T-helper 1 cell (primary cell): Measurements from ENCODE around the gene ALDH1B1.

ENCODE experiments used
- DNase-seq, 5 donors: peaks; one replicate each; pipeline ENCODE4 v3.0.0-alpha.2; 2012 to 2020

Gene ALDH1B1

DNA sequence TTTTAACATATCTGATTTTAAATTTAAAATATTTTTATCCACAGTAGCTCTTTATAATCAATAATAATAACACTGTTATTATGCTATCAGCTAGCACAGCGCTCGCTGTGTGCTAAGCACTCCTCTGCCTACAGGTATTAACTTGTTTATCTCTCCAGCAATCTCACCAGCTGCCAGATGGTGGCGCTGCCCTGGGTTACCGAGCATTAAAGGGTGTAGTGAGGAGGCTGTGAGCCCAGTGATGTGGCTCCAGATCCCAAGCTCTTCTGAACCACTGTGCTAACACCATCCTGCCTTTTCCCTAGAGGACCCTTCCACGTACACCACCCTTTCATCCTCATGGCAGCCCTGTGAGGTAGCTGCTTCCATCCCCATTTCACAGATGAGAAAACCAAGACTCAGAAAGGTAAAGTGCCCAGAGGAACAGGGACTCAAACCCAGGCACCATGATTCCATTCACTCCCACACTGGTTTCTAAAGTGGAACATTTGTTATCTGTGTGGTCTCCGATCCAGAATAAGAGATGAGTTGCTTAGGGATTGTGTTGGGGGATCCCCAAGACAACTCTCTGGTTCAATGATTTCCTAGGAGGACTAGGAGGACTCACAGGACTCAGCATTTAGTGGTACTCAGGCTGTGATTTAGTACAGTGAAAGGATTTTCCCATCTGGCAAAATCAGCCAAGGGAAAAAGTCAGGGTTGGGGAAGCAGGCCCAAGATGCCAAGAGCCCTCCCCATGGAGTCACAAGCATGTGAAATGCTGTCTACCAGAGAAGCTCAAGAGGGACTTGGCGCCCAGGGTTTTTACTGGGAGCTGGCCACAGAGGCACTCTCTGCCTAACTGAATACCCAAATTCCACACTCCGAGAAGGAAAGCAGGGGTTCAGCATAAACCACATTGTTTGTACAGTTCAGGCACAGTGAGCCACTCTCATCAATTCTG lies 24.8 kb downstream of the ALDH1B1 start:
- DNase-seq, result no peak

DNA sequence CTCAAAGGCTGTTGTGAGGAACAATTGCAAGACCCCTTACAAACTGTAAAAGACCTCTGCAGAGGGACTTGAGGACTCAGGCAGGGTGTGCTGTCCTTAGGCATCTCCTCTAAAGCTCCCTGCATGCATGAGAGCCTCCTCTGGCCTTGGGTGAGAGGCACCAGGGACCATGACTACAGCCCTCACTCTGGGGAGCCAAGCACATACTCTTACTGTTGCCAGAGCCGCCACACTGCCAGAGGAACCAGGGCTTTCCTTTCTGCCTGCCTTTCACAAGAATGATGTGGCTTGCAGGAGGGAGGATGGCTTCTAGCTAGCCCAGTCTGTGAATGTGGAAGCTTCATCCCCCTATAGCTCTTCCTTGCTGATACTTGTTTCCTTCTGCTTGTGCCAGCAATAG lies 25.9 kb downstream of the ALDH1B1 start:
- DNase-seq, result no peak

DNA sequence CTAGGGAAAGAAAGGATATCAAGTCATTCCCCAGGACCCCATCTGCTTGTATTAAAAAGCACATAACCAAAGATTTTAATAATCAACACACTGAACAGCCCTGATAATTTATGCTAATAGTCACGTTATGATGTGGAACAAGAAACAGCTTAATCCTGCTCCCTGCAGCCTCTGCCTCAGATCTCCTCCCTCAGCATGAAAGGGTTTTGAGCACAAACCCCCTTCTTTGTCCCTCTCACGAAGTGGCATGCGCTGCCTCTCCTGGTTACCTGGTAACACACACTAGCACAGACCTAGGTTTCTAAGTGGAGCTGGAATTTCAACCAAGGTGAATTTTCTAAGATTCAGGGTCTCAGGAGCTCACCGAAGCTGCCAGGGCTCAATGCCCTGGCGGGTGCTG lies 26.7 kb downstream of the ALDH1B1 start:
- DNase-seq, result no peak

DNA sequence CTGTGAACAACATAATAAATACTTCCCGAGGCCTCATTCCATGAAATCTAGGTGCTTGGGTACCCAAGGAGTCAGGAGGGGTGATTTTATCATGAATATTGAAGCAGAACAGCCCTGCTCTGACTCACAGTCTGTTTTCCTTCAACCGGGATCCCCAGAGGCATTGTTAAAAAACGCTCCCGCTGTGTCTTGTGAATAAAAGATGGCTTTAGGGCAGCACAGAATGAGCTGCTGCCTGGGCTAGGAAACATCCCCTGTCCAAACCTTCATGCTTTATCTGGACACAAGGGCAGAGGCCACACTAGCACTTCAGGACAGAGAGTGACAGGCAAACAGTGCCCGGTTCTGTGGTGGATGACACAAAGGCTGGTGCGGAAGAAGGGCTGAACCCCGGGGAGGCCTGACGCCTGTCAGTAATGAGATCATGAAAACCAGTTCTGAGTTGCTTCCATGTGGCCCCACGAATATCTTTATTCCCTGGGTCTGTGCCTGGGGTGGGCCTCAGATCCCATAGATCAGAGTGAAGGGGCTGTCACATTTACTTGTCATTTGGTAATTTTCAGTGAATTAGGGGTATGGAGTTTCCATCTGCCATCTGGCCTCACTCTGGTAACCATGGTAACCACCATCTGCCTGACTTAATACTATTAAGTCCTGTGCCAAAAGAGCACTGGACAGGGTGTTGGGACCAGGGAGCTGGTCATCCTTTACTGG lies 29.2 kb downstream of the ALDH1B1 start:
- no peak for DNase-seq

DNA sequence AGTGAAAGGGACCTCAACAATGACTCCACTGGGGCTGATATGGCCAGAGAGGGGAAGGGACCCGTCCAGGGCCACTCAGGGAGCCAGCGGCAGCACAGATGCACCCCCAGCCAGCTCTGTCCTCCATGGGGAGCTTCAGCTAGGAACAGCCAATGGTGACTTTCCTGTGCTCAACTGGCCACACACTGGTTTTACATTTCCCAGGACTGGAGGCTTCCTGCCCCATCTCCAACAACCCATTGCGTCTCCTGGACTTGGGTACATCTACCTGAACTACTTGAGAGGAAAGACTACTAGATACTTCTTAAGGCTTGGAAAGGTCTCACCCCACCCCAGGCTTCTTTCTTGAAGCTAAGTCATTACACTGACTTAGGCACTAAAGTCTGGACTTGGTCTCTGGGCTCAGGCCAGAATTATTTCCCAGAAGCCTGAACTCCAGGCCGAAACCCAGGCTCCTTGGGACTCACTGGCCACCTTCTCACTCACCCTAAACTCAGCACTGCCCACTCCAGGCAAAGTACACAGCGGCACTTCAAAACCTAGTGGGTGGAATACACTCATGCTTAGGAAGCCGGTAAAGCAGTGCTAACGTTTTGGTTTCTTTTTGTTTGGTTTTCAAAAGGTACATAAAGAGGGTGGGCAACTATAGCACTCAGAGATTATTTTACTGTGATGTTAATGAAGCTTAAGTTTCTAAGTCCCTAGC lies 30.2 kb downstream of the ALDH1B1 start:
- DNase-seq, result no peak

DNA sequence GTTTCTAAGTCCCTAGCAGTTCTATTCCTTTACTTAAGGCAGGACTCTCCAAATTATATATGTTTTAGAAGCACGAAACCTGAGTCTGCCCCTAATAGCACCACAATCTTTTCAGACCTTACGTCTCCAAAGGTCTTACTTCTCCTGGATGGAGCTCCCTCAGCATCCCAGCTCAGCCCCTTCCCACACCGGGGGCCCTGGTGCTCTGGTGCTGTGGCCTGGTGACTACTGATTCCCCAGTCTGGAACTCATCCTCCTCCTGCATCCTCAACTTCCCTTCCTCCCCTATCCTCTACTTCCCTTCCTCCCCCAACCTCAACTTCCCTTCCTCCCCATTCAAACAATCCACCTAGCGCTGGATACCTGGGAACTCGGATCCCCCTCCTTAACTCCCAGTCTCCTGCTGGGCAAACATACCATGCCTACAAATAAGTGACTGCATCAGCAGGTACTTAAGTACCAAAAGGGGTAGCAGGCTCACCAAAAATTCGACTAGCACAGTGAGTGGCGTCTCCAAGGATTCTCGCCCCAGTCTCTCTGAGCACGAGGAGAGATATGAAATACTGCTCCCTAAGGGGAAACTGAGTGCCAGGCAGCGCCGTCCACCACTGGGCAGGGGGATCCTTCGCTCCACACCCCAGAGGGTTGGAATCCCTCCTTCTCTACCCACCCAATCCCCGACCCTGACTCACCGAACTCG lies 30.9 kb downstream of the ALDH1B1 start:
- DNase-seq, result no peak

DNA sequence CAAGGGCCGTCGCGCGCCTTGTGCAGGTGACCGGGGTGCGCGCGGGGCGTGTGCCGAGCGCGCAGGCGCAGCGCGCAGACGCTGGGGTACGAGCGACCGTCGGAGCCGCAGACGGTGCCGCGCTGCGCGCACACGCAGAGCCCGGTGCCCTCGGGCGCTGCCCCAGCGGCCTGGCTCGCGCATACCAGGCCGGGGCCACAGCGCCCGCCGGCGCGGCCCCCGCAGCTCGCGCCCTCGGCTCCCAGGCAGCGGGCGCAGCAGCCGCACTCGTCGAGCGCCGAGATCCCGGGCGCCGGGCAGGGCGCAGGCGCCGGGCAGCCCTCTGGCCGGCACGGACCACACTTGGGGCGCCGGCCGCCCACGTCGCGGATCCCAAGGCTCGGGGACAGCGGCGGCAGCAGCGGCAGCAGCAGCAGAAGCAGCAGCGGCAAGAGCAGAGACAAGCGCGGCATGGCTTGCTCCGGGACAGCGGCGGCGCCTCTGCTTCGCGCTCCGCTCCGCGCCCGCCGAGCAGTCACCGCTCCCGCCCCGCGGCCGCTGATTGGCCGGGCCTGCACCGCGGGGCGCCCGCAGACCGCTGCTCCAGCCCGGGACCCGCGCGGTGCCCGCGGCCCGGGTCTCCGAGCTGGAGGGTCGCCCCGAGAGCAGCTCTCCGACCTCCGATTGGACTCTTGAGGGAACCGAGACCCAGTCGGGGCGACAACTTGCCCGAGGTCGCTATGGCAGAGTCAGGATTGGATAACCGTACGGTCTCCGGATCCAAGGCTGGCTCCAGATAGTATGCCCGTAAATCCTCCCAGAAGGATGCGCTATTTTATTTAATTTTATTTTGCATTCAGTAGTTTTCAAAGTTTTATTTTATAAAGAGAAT lies 31.7 kb downstream of the ALDH1B1 start, which contains the start of gene IGFBPL1:
Gene IGFBPL1, minus strand, starts transcription at position 482 of the 871 bp plus-strand sequence. Its CDS starts 30 bp downstream, at position 452.
- no peak for DNase-seq

DNA sequence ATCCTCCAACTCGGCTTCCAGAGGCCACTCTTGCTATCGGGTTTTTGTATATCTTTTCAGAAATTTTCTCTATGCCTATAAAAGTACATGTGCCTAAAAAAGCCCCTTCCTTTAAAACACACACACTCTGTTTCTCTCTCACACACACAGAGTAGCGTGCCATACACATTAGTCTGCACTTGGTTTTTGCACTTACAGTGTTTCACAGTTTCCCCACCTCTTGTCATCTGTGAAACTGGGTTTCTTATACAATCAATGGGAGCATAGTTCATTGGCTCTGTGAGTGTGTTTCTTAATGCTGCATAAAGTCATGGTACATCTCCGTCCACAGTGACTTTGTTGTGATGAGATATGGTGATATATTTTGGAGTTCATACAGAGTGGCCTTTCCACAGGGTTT lies 32.4 kb downstream of the ALDH1B1 start:
- DNase-seq, result no peak

DNA sequence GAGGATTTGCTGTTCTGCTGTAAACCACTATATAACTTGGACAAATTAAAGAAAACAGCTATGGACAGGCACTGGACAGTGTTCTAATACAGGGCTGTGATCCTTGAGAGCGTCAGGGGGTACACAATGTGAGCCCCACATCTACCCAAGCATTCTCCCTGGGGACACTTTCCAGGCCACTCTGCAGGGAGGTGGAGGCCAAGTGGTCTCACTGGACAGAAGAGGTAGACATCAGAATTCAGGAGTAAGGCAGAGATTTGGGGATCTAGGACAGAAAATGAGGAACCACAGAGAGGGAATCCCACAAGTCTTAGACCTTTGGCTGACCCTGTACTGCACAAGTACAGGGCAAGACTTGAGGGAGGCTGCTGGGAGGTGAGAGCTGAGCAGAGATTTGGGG lies 35.6 kb downstream of the ALDH1B1 start:
- DNase-seq, result no peak

DNA sequence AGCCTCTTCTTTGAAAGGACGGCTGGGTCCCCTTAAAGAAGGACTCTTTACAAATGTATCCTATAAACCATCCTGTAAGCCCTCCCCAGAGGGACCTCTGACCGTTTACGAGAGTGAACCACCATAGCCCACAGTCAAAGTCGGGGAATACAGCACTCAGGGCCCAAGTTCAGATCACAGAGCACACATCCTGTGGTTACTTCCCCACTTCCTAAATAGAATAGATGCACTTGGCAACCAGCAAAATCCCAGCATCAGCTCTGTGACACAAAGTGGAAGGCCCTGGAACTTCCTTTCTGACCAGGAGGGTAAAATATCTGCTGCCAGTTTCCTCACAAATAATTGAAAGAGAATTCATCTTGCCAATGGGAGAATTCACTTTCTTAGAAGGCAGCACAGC lies 38.6 kb downstream of the ALDH1B1 start:
- no peak for DNase-seq

DNA sequence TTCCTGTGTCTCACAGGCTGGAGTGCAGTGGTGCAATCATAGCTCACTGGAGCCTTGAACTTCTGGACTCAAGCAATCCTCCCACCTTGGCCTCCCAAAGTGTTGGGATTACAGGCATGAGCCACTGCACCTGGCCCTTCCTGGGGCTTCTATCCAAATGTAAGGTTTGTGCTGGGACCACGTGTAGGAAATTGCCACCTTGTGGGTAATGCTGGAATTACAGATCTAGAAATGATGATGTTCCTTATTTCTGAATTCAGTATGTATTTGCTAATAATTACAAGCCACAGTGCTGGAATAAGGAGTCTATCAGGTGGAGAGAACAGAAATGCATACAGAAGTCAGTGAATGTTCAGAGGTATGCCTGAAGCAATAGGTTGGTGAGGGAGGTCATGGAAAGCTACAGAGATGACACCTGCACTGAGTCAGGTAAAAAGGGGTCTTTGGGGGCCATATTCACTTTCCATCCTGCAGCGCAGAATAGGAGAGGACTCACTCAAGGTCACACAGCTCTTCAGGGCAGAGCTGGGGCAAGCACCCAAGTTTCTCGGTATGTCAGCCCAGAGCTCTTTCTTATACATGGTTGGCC lies 40.5 kb downstream of the ALDH1B1 start:
- DNase-seq, result no peak

DNA sequence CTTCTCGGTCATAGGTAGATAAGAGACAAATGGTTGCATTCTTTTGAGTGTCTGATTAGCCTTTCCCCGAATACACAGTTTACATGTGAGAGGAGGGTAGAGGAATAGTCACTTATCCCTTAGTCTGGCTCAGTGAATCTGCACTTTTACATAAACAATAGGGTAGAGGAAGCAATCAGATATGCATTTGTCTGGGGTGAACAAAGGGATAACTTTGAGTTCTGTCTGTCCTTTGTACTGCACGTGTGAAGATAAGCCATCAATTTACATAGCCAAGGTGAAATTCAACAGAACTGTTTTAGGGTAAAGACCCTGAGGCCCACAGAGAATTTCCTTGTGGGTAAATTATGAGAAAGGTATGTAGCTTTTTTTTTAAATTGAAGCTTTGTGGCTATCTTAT lies 41.9 kb downstream of the ALDH1B1 start:
- DNase-seq, result no peak

DNA sequence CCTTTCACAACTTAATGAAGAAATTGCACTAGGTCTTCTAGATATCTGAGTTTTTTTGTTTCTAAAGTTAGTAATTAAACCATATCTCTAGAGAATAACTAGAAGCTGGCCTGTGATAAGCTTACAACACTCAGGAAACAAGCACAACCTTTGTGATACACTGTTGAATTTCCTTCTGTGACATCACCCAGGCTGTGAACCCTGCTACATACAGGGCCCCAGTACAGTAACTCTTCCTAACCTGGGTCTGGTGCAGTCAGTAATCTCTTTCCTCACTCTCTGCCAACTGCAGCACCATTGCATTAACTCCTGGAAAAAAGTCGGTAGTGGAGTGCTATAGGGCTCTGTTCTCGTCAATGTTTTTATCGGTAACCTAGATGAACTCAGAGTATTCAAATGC lies 42.4 kb downstream of the ALDH1B1 start:
- DNase-seq, result no peak

DNA sequence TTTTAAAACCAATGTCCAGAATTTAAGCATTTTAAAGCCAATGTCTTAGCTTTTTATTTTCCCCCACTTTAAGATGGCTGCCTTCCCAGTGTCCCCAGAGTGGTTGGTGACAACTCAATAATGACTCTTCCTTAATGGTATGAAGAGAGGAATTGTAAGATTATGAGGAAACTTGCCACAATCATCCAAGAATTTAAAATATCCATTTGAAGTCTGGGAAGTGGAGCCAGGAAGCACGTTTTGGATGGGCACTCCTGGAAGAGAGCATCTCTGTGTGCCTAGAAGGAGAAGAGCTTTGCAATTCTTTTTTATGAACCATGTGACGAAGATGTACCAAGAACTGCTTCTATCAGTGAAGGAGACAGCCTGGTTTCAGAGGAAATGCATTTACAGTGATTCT lies 43.0 kb downstream of the ALDH1B1 start:
- DNase-seq, result no peak

DNA sequence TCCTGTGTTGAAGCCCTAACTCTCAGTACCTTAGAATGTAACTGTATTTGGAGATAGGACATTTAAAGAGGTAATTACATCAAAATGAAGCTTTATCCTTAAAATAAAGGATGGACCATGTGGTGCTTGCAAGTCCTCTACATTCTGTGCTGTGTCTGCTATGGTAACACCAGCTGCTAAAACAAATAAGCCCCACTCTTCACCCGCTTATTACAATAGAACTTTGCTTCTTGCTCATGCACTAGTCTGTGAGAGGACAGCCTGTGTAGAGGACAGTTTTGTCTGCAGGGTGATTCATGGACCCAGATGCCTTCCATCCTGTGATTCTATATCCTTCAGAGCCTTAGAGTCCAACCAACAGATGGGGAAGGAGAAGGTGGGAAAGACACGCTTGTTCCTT lies 44.2 kb downstream of the ALDH1B1 start:
- no peak for DNase-seq

DNA sequence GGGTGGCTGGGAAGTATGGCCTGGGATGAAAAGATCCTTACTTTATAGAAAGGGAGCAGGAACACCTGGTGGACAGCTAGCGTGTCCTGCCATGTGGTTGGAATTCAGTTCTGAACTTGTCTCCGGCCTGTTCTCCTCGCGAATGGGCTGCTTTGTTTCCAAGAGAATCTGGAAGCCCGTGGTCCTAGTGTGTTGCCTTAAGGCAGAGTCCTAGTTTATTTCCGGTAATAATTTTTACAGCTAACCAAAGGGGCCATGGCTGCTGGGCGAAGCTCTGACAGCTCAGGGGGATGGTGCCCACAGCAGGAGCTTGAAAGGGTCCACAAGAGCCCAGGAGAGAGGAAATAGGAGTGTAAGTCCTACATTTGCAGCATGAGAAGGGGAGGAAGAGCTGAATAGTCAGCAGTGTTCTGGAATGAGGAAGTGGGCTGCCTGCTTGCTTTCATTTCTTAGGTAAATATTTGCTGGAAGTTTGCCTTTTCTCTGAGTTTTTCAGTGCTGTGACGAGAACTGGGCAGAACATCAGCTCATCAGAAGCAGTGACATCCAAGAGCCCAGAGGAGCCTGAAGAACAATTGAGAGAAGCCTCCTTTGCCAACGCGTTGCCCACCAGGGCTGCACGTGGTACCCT lies 44.8 kb downstream of the ALDH1B1 start:
- no peak for DNase-seq

DNA sequence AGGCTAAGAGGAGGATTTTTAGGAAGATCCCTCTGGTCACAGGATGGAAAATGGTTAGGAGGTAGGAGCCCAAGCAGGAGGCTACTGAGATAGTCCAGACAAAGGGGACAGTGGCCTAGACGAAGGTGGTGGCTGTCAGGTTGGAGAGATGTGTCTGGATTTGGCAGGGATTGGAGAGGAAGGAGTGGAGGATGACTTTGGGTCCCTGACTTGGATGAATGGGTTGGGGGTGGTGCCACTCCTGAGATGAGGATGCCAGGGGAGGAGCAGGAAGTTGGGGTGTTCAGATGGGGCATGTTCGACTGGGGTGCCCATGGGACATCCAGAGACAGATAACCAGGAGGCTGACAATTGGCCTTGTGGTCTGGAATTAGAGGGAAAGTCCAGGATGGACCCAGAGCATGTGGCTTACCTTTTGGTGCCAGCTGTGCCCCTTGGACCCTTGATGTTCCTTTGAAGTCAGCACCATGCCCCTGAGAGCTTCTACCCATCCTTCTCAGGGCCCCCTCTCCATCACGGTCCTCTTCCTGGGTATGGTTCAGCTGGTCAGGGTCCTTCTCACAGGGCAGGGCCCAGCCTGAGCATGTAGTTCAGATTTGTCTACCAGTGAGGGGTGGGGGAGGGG lies 46.9 kb downstream of the ALDH1B1 start:
- no peak for DNase-seq

DNA sequence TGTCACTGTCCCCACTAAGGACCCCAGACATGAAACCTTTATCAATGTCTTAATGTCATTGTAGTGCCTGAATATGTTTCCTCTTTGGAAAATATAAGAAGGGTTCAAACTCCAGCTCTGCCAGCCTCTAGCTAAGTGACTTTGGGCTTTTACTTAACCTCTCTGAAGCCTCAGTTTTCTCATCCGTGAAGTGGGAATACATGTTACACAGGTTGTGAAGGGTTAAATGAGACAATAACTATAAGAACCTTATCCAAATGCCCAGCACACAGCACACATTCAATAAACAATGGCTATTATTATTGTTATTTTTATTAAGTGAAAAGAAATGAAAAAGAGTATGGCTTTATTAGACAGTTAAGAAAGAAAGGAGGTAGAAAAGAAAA lies 47.4 kb downstream of the ALDH1B1 start:
- DNase-seq, result no peak

DNA sequence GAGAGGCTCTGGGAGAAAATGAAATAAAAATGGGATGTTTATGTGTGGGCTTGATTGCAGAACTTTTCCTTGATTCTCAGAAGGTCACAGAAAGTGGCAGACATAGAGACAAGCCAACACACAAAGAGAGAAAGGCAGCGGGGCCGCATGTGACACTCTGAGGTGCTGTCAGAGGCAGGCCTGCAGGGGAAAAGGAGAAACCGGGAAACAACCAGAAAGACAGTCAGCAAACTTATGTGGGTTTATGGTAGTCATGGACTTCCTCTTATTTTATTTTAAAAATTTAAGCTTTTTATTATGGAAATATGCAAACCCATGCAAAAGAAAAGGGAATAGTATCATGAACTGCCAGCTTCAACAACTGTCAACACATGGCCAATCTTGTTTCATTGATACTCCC lies 48.0 kb downstream of the ALDH1B1 start:
- DNase-seq, result no peak

DNA sequence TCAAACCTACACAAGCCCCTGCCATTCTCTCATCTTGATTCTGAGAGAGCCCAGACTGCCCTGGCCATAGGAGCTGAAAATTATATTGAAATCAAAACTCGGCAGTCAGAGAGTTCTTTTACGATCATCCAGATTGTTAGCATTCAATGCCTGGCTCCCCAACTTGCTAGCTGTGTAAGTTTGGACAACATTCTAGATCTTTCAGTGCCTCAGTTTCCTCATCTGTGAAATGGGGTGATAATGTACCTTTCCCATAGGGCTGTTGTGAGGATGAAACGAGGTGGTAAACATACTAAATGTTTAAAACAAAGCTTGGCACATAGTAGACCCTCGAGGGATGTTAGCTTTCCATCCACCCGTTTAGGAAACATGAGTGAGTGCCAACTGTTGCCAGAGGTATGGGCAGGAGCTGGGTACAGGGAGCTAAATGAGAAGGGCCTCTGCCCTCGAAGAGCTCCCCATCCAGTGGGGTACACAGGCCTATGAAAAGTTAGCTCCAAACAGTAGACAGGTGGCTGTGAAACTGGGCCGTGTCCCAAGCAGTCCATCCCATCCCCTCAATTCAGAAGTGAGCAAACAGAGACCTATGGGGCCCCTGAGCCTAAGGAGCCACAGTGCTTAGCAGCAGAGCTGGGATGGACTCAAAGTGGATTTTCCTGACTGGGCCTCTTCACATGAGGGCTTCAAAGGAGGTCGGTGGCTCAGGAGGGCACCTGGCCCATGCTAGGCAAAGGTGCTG lies 49.0 kb downstream of the ALDH1B1 start:
- no peak for DNase-seq
